Measurements from ENCODE around the gene TLE4.

DNA sequence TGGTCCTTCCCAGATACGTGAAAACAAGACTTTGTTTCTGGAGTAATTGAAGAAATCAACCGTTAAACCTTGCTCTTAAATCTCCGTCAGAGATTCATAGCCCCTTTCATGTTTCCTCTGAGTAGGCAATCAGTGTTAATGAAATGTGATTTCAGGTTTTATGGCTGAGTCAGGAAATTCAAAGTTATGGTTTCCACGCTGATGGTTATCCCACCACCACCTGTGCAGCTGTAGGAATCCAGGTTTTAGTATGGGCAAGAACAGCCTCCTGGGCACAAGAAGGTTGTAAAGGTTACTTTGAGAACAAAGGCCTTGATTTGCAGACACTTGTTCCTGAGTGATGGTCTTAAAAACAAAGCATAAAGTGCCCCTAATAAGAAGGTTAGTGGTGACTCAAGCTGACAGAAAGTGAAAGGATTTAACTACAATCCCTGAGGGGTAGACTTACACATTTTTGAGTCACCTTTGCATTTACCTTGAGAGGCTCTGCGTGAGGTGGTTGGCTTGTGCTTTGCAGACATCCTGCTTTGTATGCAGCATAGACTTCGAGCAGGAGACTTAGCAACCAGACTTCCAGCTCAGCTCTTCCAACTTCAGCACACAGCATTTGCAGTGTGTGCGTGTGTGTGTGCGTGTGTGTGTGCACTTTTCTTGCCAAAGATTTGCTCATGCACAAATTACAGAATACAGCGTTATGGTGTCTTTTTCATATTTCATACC lies 159.6 kb downstream of the TLE4 start:
- TF ChIP-seq POLR2AphosphoS5 (IDR thresholded peaks at IDR 0.05; ENCODE audit: low read depth) (no peak), ETS1 (IDR thresholded peaks at IDR 0.05) (no peak), EZH2 (IDR thresholded peaks at IDR 0.05; ENCODE audit: low read depth, unreplicated experiment) (no peak), REST (IDR thresholded peaks at IDR 0.05; ENCODE audit: unreplicated experiment) (no peak), EZH2phosphoT487 (IDR thresholded peaks at IDR 0.05; ENCODE audit: unreplicated experiment) (no peak), ZNF331 (CRISPR knock-in tag; IDR thresholded peaks at IDR 0.05; ENCODE audit: low read depth) (no peak), NANOG (IDR thresholded peaks at IDR 0.05; ENCODE audit: borderline replicate concordance) (no peak), CREB1 (CRISPR knock-in tag; IDR thresholded peaks at IDR 0.05; ENCODE audit: low read depth) (no peak), JUNB (IDR thresholded peaks at IDR 0.05; ENCODE audit: unreplicated experiment) (no peak), STAT1 (IDR thresholded peaks at IDR 0.05; ENCODE audit: unreplicated experiment) (no peak), ZNF114 (CRISPR knock-in tag; IDR thresholded peaks at IDR 0.05) (no peak)
- TF ChIP-seq, protein P1, sequence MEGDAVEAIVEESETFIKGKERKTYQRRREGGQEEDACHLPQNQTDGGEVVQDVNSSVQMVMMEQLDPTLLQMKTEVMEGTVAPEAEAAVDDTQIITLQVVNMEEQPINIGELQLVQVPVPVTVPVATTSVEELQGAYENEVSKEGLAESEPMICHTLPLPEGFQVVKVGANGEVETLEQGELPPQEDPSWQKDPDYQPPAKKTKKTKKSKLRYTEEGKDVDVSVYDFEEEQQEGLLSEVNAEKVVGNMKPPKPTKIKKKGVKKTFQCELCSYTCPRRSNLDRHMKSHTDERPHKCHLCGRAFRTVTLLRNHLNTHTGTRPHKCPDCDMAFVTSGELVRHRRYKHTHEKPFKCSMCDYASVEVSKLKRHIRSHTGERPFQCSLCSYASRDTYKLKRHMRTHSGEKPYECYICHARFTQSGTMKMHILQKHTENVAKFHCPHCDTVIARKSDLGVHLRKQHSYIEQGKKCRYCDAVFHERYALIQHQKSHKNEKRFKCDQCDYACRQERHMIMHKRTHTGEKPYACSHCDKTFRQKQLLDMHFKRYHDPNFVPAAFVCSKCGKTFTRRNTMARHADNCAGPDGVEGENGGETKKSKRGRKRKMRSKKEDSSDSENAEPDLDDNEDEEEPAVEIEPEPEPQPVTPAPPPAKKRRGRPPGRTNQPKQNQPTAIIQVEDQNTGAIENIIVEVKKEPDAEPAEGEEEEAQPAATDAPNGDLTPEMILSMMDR (conservative IDR thresholded peaks at IDR 0.05; ENCODE audit: low read depth in 2 of 2), result no peak

All from GM23338 (cell line).